Colonic mucosa (tissue), 4 donors: ENCODE results near the gene CEP85L. TPM values are rescaled to one million over a fixed set of nuclear protein-coding genes. Genes with fewer than 3 reads are reported as not detected.

Experiments used
- DNase-seq: peaks from one replicate; pipeline ENCODE4 v3.0.0-alpha.2; 2020
- H3K27ac ChIP-seq: fragments of 200-600 bp; one replicate; pipeline ENCODE4 v1.8.0; 2021
- H3K27me3 ChIP-seq: fragments of 200-600 bp; one replicate; pipeline ENCODE4 v1.8.0; 2021
- H3K36me3 ChIP-seq: fragments of 200-600 bp; one replicate; pipeline ENCODE4 v1.8.0; 2021
- H3K4me1 ChIP-seq: fragments of 200-600 bp; one replicate; pipeline ENCODE4 v1.8.0; 2021; ENCODE audit warnings: mild to moderate bottlenecking
- H3K4me3 ChIP-seq: fragments of 200-600 bp; one replicate; pipeline ENCODE4 v1.8.0; 2021
- H3K9ac ChIP-seq, 2 donors: one replicate each; pipeline ENCODE4 v1.7.0; 2013; ENCODE audit warnings: control low read depth in 2 of 2, low read depth in 2 of 2, low read length in 2 of 2
- H3K9me3 ChIP-seq: fragments of 200-600 bp; one replicate; pipeline ENCODE4 v1.8.0; 2021
- CTCF ChIP-seq: fragments of 200-600 bp; IDR thresholded peaks from one replicate; pipeline ENCODE4 v1.8.0; 2022; ENCODE audit warnings: antibody characterized with exemption, mild to moderate bottlenecking
- intact Hi-C: fragments of 100-400 bp; cut with DNase I; formaldehyde crosslinking; loops from one replicate; pipeline ENCODE4 v1.14.1; 2022
- total RNA-seq, 2 donors: library from RNA; stranded (reverse); fragmentation: NEBNext Ultra II Directional in 1 of 2; extraction: Animal tissue kit (Norgen Biotek cat#: 25700) in 1 of 2; gene quantifications; one replicate each; pipeline ENCODE4 v1.2.1, GENCODE V29; 2021
- donor health status: healthy.
- donor health status: DM: no; HTN: no; CAD: no.
- donor health status: DM: no; HTN: no; CAD: no.

Gene CEP85L
- total RNA-seq, 2 donors from 2014 or later, result 2.9 to 3.2 TPM

- no peaks in the 10 kb centered on the region for H3K4me1 ChIP-seq
- no peak overlapping the region for H3K9ac ChIP-seq
- H3K27ac ChIP-seq, result no peak overlapping the region
- no peaks in the 10 kb centered on the region for H3K36me3 ChIP-seq
- H3K27me3 ChIP-seq, result no peaks in the 10 kb centered on the region
- no peak for DNase-seq
- intact Hi-C loops, result no loop called here
- no peak for TF ChIP-seq CTCF
- no peaks in the 10 kb centered on the region for H3K9me3 ChIP-seq
- H3K4me3 ChIP-seq, result no peak overlapping the region
Observed at GRCh38 chr6:118630923-118631322, 20.5 kb downstream of the CEP85L start.

GRCh38 chr6:118630067-118630466 lies 21.3 kb downstream of the CEP85L start:
- DNase-seq, result no peak
- no peak for TF ChIP-seq CTCF
- H3K9ac ChIP-seq, result no peak overlapping the region
- H3K36me3 ChIP-seq, result no peaks in the 10 kb centered on the region
- no peaks in the 10 kb centered on the region for H3K27me3 ChIP-seq
- no peak overlapping the region for H3K27ac ChIP-seq
- intact Hi-C loops, result no loop called here
- H3K4me3 ChIP-seq, result no peak overlapping the region
- no peaks in the 10 kb centered on the region for H3K4me1 ChIP-seq
- H3K9me3 ChIP-seq, result no peaks in the 10 kb centered on the region

DNA sequence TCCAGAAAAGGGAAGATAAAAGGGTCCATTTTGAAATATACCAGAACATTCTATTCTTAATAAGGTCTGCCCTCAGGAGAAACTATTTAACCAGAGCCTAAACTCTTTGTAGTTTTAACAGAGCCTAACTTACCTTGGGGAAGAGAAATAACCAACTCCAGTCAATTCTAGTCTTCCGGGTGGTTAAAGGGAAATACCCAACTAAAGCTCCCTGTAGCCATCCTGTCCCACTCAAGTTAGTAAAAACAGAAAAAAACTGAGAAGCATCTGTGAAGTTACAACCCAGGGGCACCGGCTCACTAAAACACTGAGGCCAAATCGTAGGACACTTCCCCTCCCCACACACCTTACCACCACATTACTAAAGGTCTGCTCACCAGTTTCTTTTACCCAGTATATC lies 23.7 kb downstream of the CEP85L start:
- intact Hi-C loops, result no loop called here
- Histone ChIP-seq H3K9me3 (no peaks in the 10 kb centered on the region), H3K27me3 (no peaks in the 10 kb centered on the region), H3K36me3 (no peaks in the 10 kb centered on the region), H3K4me3 (no peak overlapping the region), H3K9ac (no peak overlapping the region), H3K27ac (no peak overlapping the region), H3K4me1 (no peaks in the 10 kb centered on the region)
- DNase-seq, result no peak
- TF ChIP-seq CTCF, result no peak

DNA sequence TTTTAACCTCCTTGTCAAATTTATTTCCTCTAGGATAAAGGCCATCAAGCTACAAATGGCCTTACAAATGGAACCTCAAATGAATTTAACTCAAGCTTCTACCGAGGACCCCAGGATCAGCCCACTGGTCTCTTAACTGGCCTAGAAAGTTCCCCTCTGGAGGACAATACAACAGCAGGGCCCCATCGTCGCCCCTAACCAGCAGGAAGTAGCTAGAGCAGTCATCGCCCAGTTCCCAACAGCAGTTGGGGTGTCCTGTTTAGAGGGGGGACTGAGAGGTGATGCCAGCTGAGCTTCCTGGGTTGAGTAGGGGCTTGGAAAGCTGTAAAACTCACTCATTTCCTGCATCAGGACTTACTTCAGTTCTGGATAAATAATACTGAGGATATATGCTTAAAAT lies 25.6 kb downstream of the CEP85L start:
- DNase-seq, result no peak
- Histone ChIP-seq H3K36me3 (no peaks in the 10 kb centered on the region), H3K4me1 (no peaks in the 10 kb centered on the region), H3K27me3 (no peaks in the 10 kb centered on the region), H3K27ac (no peak overlapping the region), H3K4me3 (no peak overlapping the region), H3K9ac (no peak overlapping the region), H3K9me3 (no peaks in the 10 kb centered on the region)
- intact Hi-C loops, result no loop called here
- TF ChIP-seq CTCF, result no peak

GRCh38 chr6:118621799-118622470 lies 29.5 kb downstream of the CEP85L start:
- Histone ChIP-seq H3K9me3 (no peaks in the 10 kb centered on the region), H3K4me1 (no peaks in the 10 kb centered on the region), H3K36me3 (no peaks in the 10 kb centered on the region), H3K27ac (no peak overlapping the region), H3K27me3 (no peaks in the 10 kb centered on the region), H3K4me3 (no peak overlapping the region), H3K9ac (no peak overlapping the region)
- no peak for TF ChIP-seq CTCF
- intact Hi-C loops, result no loop called here
- no peak for DNase-seq
